ENCODE measurements around the gene RTN4R.

DNA sequence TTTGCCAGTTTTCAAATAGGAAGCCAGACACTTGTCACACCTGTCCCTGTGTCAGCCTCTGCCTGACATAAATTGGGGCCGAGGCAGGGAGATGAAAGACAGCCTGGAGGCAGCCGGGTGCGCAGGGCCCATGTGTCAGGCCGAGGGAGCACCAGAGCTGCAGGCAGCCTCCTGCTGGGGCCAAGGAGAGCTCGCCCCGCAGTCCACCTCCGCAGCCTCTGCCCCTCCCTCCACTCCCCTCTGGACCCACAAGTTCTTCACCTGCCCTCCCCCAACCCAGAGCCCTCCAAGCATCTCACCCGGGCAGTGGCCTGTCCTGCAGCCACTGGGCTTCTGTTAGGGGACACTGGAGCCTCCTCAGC is 8.8 kb downstream of the RTN4R start:
- TF ChIP-seq, protein P1, sequence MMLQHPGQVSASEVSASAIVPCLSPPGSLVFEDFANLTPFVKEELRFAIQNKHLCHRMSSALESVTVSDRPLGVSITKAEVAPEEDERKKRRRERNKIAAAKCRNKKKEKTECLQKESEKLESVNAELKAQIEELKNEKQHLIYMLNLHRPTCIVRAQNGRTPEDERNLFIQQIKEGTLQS (IDR thresholded peaks at IDR 0.05) = no peak
- no peak for TF ChIP-seq EGR1 (IDR thresholded peaks at IDR 0.05; ENCODE audit: low read depth)
- TF ChIP-seq, protein P2, sequence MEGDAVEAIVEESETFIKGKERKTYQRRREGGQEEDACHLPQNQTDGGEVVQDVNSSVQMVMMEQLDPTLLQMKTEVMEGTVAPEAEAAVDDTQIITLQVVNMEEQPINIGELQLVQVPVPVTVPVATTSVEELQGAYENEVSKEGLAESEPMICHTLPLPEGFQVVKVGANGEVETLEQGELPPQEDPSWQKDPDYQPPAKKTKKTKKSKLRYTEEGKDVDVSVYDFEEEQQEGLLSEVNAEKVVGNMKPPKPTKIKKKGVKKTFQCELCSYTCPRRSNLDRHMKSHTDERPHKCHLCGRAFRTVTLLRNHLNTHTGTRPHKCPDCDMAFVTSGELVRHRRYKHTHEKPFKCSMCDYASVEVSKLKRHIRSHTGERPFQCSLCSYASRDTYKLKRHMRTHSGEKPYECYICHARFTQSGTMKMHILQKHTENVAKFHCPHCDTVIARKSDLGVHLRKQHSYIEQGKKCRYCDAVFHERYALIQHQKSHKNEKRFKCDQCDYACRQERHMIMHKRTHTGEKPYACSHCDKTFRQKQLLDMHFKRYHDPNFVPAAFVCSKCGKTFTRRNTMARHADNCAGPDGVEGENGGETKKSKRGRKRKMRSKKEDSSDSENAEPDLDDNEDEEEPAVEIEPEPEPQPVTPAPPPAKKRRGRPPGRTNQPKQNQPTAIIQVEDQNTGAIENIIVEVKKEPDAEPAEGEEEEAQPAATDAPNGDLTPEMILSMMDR (IDR thresholded peaks at IDR 0.05 in 2 of 3, conservative IDR thresholded peaks at IDR 0.05 in 1 of 3; ENCODE audit: borderline replicate concordance in 1 of 3, insufficient read depth in 1 of 3, low read depth in 2 of 3, low read length in 2 of 3) = no peak
- TF ChIP-seq RAD21 (IDR thresholded peaks at IDR 0.05; ENCODE audit: low read depth) = no peak
- TF ChIP-seq POLR2A (IDR thresholded peaks at IDR 0.05; ENCODE audit: borderline replicate concordance, extremely low read depth, insufficient read depth, insufficient read length) = no peak
- TF ChIP-seq EZH2 (IDR thresholded peaks at IDR 0.05) = no peak
- no peak for TF ChIP-seq ZNF274 (IDR thresholded peaks at IDR 0.05; ENCODE audit: low read depth, low read length)
- TF ChIP-seq POLR2AphosphoS5 (IDR thresholded peaks at IDR 0.05; ENCODE audit: low read depth, low read length) = no peak
- TF ChIP-seq SRF (IDR thresholded peaks at IDR 0.05; ENCODE audit: low read depth) = no peak
- TF ChIP-seq, protein P3, sequence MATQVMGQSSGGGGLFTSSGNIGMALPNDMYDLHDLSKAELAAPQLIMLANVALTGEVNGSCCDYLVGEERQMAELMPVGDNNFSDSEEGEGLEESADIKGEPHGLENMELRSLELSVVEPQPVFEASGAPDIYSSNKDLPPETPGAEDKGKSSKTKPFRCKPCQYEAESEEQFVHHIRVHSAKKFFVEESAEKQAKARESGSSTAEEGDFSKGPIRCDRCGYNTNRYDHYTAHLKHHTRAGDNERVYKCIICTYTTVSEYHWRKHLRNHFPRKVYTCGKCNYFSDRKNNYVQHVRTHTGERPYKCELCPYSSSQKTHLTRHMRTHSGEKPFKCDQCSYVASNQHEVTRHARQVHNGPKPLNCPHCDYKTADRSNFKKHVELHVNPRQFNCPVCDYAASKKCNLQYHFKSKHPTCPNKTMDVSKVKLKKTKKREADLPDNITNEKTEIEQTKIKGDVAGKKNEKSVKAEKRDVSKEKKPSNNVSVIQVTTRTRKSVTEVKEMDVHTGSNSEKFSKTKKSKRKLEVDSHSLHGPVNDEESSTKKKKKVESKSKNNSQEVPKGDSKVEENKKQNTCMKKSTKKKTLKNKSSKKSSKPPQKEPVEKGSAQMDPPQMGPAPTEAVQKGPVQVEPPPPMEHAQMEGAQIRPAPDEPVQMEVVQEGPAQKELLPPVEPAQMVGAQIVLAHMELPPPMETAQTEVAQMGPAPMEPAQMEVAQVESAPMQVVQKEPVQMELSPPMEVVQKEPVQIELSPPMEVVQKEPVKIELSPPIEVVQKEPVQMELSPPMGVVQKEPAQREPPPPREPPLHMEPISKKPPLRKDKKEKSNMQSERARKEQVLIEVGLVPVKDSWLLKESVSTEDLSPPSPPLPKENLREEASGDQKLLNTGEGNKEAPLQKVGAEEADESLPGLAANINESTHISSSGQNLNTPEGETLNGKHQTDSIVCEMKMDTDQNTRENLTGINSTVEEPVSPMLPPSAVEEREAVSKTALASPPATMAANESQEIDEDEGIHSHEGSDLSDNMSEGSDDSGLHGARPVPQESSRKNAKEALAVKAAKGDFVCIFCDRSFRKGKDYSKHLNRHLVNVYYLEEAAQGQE (IDR thresholded peaks at IDR 0.05; ENCODE audit: low read depth) = no peak

Measured in HCT116 (cell line).